Tibial nerve (tissue), 4 donors: Measurements from ENCODE around the gene SLC17A7.
"Not testable (repeated sequence)": the region's sequence is repeated elsewhere in the genome, so short reads cannot be mapped to it uniquely, and the experiment has no call there.

Experiments
- EP300 ChIP-seq, 2 donors: sonication (generic); formaldehyde crosslinking; IDR thresholded peaks; one replicate each; pipeline ENCODE4 v1.6.1; 2017; ENCODE audit warnings: antibody characterized with exemption in 2 of 2, mild to moderate bottlenecking in 1 of 2
- TF ChIP-seq, protein P1 (sequence below), 5 experiments: fragments of 200-600 bp in 3 of 5; fragments of 450-650 bp in 2 of 5; sonication (generic) in 3 of 5; IDR thresholded peaks; one replicate each; pipeline ENCODE4 v1.5.1; 2016 to 2019; ENCODE audit warnings: antibody characterized with exemption in 5 of 5, mild to moderate bottlenecking in 3 of 5, moderate library complexity in 2 of 5

- TF ChIP-seq, protein P1, sequence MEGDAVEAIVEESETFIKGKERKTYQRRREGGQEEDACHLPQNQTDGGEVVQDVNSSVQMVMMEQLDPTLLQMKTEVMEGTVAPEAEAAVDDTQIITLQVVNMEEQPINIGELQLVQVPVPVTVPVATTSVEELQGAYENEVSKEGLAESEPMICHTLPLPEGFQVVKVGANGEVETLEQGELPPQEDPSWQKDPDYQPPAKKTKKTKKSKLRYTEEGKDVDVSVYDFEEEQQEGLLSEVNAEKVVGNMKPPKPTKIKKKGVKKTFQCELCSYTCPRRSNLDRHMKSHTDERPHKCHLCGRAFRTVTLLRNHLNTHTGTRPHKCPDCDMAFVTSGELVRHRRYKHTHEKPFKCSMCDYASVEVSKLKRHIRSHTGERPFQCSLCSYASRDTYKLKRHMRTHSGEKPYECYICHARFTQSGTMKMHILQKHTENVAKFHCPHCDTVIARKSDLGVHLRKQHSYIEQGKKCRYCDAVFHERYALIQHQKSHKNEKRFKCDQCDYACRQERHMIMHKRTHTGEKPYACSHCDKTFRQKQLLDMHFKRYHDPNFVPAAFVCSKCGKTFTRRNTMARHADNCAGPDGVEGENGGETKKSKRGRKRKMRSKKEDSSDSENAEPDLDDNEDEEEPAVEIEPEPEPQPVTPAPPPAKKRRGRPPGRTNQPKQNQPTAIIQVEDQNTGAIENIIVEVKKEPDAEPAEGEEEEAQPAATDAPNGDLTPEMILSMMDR (IDR thresholded peaks at IDR 0.05) = not testable (repeated sequence)
- not testable (repeated sequence) for TF ChIP-seq EP300 (IDR thresholded peaks at IDR 0.05)
Measured at GRCh38 chr19:49473501-49473867, 32.2 kb upstream of the SLC17A7 start.
